H1 (cell line): ENCODE results near the gene TVP23A. TPM values are rescaled to one million over a fixed set of nuclear protein-coding genes. Genes with fewer than 3 reads are reported as not detected.

Source experiments
- CTCF ChIA-PET: fragments of 300-600 bp; sonication (Branson Sonifier 250); formaldehyde crosslinking; loops from one replicate; lab custom pipeline; 2021; ENCODE audit not compliant: partially characterized antibody; lab: Charles Lee
- POLR2A ChIA-PET: fragments of 300-600 bp; sonication (Branson Sonifier 250); formaldehyde crosslinking; loops from one replicate; lab custom pipeline; 2021; ENCODE audit warnings: inconsistent platforms; ENCODE audit not compliant: partially characterized antibody; lab: Charles Lee
- DNase-seq, 2 experiments: peaks; one replicate each; pipeline versions ENCODE4 v3.0.0 to v3.0.0-alpha.2; 2010 to 2022; ENCODE audit warnings: low spot score in 2 of 2, low read depth in 1 of 2, mixed read lengths in 1 of 2
- FAIRE-seq: peaks from 2 replicates; lab custom pipeline; 2011; peaks lifted over from hg19 to GRCh38; lab: Jason Lieb, UNC
- H2AFZ ChIP-seq: 2 replicates; pipeline ENCODE4 v1.8.1; 2012; ENCODE audit warnings: low read length, inconsistent platforms
- H2AK5ac ChIP-seq: 2 replicates; pipeline ENCODE4 v1.6.1; 2013; ENCODE audit warnings: low read depth, low read length
- H2BK120ac ChIP-seq: replicated peaks from 2 replicates; pipeline ENCODE3; 2013; ENCODE audit warnings: low read depth, low read length, inconsistent platforms
- H2BK12ac ChIP-seq: 2 replicates; pipeline ENCODE4 v1.6.1; 2013; ENCODE audit warnings: low read depth, low read length
- H2BK15ac ChIP-seq: 2 replicates; pipeline ENCODE4 v1.6.1; 2013; ENCODE audit warnings: low read length
- H2BK20ac ChIP-seq: 2 replicates; pipeline ENCODE4 v1.6.1; 2013; ENCODE audit warnings: low read length
- H2BK5ac ChIP-seq: 2 replicates; pipeline ENCODE4 v1.6.1; 2013; ENCODE audit warnings: low read depth, low read length
- H3K14ac ChIP-seq: 2 replicates; pipeline ENCODE4 v1.6.1; 2013; ENCODE audit warnings: inconsistent platforms; ENCODE audit not compliant: insufficient read length
- H3K18ac ChIP-seq: 2 replicates; pipeline ENCODE4 v1.6.1; 2013; ENCODE audit warnings: low read length; ENCODE audit errors: extremely low read depth
- H3K23ac ChIP-seq: 2 replicates; pipeline ENCODE4 v1.6.1; 2013; ENCODE audit warnings: inconsistent platforms; ENCODE audit not compliant: insufficient read length
- H3K23me2 ChIP-seq: 2 replicates; pipeline ENCODE4 v1.6.1; 2013; ENCODE audit warnings: low read depth, low read length
- H3K27ac ChIP-seq: 2 replicates; pipeline ENCODE4 v1.6.1; 2011; ENCODE audit warnings: low read depth, low read length, inconsistent platforms
- H3K27me3 ChIP-seq, 4 experiments: replicated peaks in 1 of 4; 1 replicate in 1 of 4; 2 replicates in 3 of 4; pipeline versions ENCODE4 v1.6.1 to v1.8.1; 2011 to 2013; ENCODE audit warnings: low read length in 3 of 4, mild to moderate bottlenecking in 3 of 4, inconsistent platforms in 2 of 4, mixed read lengths in 2 of 4, moderate library complexity in 1 of 4; ENCODE audit not compliant: control insufficient read depth in 3 of 4, insufficient read depth in 3 of 4; ENCODE audit errors: extremely low read depth in 1 of 4
- H3K36me3 ChIP-seq, 4 experiments: 2 replicates each; pipeline versions ENCODE4 v1.6.1 to v1.8.1; 2011 to 2013; ENCODE audit warnings: mild to moderate bottlenecking in 4 of 4, low read length in 3 of 4, moderate library complexity in 2 of 4, control low read depth in 1 of 4, inconsistent platforms in 1 of 4; ENCODE audit not compliant: insufficient read depth in 4 of 4, control insufficient read depth in 2 of 4
- H3K4ac ChIP-seq: replicated peaks from 2 replicates; pipeline ENCODE3; 2013; ENCODE audit warnings: low read length, low read depth, mixed read lengths, inconsistent platforms; ENCODE audit not compliant: insufficient read length
- H3K4me1 ChIP-seq, 4 experiments: replicated peaks in 1 of 4; 1 replicate in 1 of 4; 2 replicates in 3 of 4; pipeline versions ENCODE4 v1.6.1 to v1.8.1; 2011 to 2013; ENCODE audit warnings: low read length in 3 of 4, inconsistent platforms in 2 of 4, mixed read lengths in 1 of 4; ENCODE audit not compliant: insufficient read depth in 4 of 4, control insufficient read depth in 3 of 4
- H3K4me2 ChIP-seq, 2 experiments: 2 replicates each; pipeline versions ENCODE4 v1.6.1 to v1.8.1; 2011 to 2013; ENCODE audit warnings: low read depth in 2 of 2, low read length in 2 of 2, control low read depth in 1 of 2, inconsistent platforms in 1 of 2, mild to moderate bottlenecking in 1 of 2; ENCODE audit not compliant: insufficient read depth in 1 of 2
- H3K4me3 ChIP-seq, 4 experiments: fragments of 200-600, 300-600 bp in 1 of 4; sonication (generic), shearing (Covaris generic), sonication (Bioruptor Twin) in 1 of 4; 2 replicates each; pipeline versions ENCODE4 v1.5.1 to v1.8.1; 2011 to 2016; ENCODE audit warnings: low read length in 4 of 4, low read depth in 3 of 4, control low read depth in 2 of 4, inconsistent platforms in 2 of 4, mild to moderate bottlenecking in 2 of 4, mixed read lengths in 1 of 4, moderate library complexity in 1 of 4; ENCODE audit not compliant: insufficient read depth in 2 of 4; ENCODE audit errors: extremely low read depth in 1 of 4
- H3K56ac ChIP-seq: replicated peaks from 2 replicates; pipeline ENCODE3; 2013; ENCODE audit warnings: low read depth, mild to moderate bottlenecking, mixed read lengths, low read length, inconsistent platforms; ENCODE audit not compliant: insufficient read length
- H3K79me1 ChIP-seq: 2 replicates; pipeline ENCODE4 v1.6.1; 2013; ENCODE audit warnings: low read depth, low read length, control low read depth
- H3K79me2 ChIP-seq, 2 experiments: 2 replicates each; pipeline versions ENCODE4 v1.6.1 to v1.8.1; 2012 to 2013; ENCODE audit warnings: low read length in 2 of 2, mild to moderate bottlenecking in 2 of 2, inconsistent platforms in 1 of 2; ENCODE audit not compliant: insufficient read depth in 2 of 2, control insufficient read depth in 1 of 2
- H3K9ac ChIP-seq, 4 experiments: replicated peaks in 1 of 4; 1 replicate in 1 of 4; 2 replicates in 3 of 4; pipeline versions ENCODE4 v1.6.1 to v1.8.1; 2011 to 2013; ENCODE audit warnings: low read depth in 3 of 4, low read length in 3 of 4, control low read depth in 2 of 4, mild to moderate bottlenecking in 2 of 4, moderate library complexity in 2 of 4, inconsistent platforms in 1 of 4; ENCODE audit errors: extremely low read depth in 1 of 4
- H3K9me3 ChIP-seq, 2 experiments: 2 replicates each; pipeline versions ENCODE4 v1.6.1 to v1.8.1; 2012 to 2013; ENCODE audit warnings: mild to moderate bottlenecking in 2 of 2, moderate library complexity in 2 of 2, control low read depth in 1 of 2, inconsistent platforms in 1 of 2, low read depth in 1 of 2, low read length in 1 of 2, mixed read lengths in 1 of 2; ENCODE audit not compliant: insufficient read depth in 2 of 2
- H4K20me1 ChIP-seq, 2 experiments: replicated peaks in 1 of 2; 2 replicates each; pipeline versions ENCODE3 to v1.8.1; 2011 to 2013; ENCODE audit warnings: inconsistent platforms in 2 of 2, low read length in 2 of 2, mild to moderate bottlenecking in 1 of 2; ENCODE audit not compliant: insufficient read depth in 2 of 2, control insufficient read depth in 1 of 2
- H4K5ac ChIP-seq: 2 replicates; pipeline ENCODE4 v1.6.1; 2013; ENCODE audit warnings: low read length, low read depth, mixed read lengths, inconsistent platforms; ENCODE audit not compliant: insufficient read length
- H4K8ac ChIP-seq: 2 replicates; pipeline ENCODE4 v1.8.0; 2013; ENCODE audit warnings: mild to moderate bottlenecking, moderate library complexity, low read length, inconsistent platforms; ENCODE audit not compliant: insufficient read depth; ENCODE audit errors: extremely low read depth
- H4K91ac ChIP-seq: replicated peaks from 2 replicates; pipeline ENCODE3; 2013; ENCODE audit warnings: low read length, mixed read lengths, inconsistent platforms; ENCODE audit not compliant: insufficient read length
- NRF1 ChIP-seq: IDR thresholded peaks from 2 replicates; pipeline ENCODE4 v1.6.1; 2011; ENCODE audit warnings: mild to moderate bottlenecking, low read depth, low read length, improper control_type of control experiment
- SP2 ChIP-seq: IDR thresholded peaks from 2 replicates; pipeline ENCODE4 v1.6.1; 2012; ENCODE audit warnings: mild to moderate bottlenecking, low read length, inconsistent platforms
- WGBS, 2 experiments: shearing (Covaris generic) in 1 of 2; methylation state at CpG; one replicate each; pipeline versions ENCODE4 v1.1.6 to v1.1.7; 2013 to 2015; ENCODE audit warnings: low lambda C conversion rate in 2 of 2, mixed read lengths in 2 of 2, inconsistent platforms in 1 of 2, low coverage in 1 of 2, missing lambda C conversion rate in 1 of 2; ENCODE audit not compliant: insufficient replicate concordance in 2 of 2, insufficient coverage in 1 of 2, insufficient read length in 1 of 2; ENCODE audit errors: extremely low coverage in 1 of 2, missing lambda C conversion rate in 1 of 2; 5-methylcytosine and 5-hydroxymethylcytosine counted together
- polyA plus RNA-seq, 7 experiments: library from polyadenylated mRNA; depleted of rRNA in 3 of 7; stranded (reverse) in 5 of 7; unstranded in 2 of 7; fragments of >200 nt in 5 of 7; fragments of 200-250 nt in 2 of 7; gene quantifications; 1 replicate in 5 of 7; 2 replicates in 1 of 7; 4 replicates in 1 of 7; pipeline versions ENCODE4 v1.2.1 to v1.2.3, GENCODE V29; 2011 to 2013; ENCODE audit warnings: missing spikeins in 2 of 7, mixed read lengths in 2 of 7
- total RNA-seq: library from RNA; stranded (reverse); fragmentation: NEBNext Ultra II Directional; extraction: Animal tissue kit (Norgen Biotek cat#: 25700); gene quantifications from 2 replicates; pipeline ENCODE4 v1.2.1, GENCODE V29; 2021

The TVP23A gene
- total and polyA plus RNA-seq, 2 of the 8 experiments (the other 6 are each of a cell fraction or from before 2014, with no cell fraction given): 2.2 to 3.1 TPM

DNA sequence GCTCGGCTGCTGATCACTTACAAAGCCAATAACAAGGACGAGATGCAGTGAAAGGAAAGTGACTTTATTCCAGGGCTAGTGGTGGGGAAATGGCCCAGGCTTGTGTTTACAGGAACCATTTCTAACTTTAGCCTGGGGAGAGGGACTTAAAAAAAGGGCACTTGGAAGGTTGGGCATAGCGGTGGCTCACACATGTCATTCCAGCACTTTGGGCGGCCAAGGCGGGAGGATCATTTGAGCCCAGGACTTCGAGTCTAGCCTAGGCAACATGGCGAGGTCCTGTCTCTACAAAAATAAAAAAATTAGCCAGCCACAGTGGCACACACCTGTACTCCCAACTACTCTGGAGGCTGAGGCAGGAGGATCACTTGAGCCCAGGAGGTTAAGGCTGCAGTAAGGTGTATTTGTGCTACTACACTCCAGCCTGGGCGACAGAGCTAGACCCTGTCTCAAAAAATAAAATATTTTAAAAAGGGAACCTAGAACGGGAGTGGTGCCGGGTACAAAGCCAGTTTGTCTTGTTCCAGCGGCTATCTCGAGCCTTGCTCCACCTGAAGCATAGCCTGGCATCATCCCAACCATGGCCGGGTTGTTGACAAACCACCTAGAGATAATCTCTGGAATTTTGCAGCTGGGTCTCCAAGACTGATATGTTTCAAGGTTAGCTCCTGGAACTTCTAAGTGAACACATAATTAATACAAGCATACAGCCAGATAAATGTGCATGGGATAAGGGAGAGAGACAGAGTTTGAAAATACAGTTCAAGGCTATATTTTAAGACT lies 5.7 kb upstream of the TVP23A start:
- Histone ChIP-seq H3K4me3 (no peak overlapping the region), H3K56ac (no peak overlapping the region), H2BK20ac (no peak overlapping the region), H3K14ac (no peak overlapping the region), H3K79me1 (no peaks in the 10 kb centered on the region), H4K8ac (no peak overlapping the region), H4K20me1 (no peaks in the 10 kb centered on the region), H3K4ac (no peak overlapping the region), H3K79me2 (no peaks in the 10 kb centered on the region), H2BK5ac (no peak overlapping the region), H3K23ac (no peak overlapping the region), H3K4me1 (peaks cover 0 to 3% (median 0%) of the 10 kb centered on the region in 4 experiments; a peak in 1 of 7 replicates), H3K4me2 (no peak overlapping the region), H3K18ac (no peak overlapping the region), H2BK12ac (no peak overlapping the region), H2AK5ac (no peak overlapping the region), H3K36me3 (no peaks in the 10 kb centered on the region), H3K9ac (no peak overlapping the region), H3K9me3 (no peaks in the 10 kb centered on the region), H3K23me2 (no peaks in the 10 kb centered on the region), H4K5ac (no peak overlapping the region), H3K27ac (no peak overlapping the region), H4K91ac (no peak overlapping the region), H2AFZ (no peak overlapping the region), H2BK15ac (no peak overlapping the region), H3K27me3 (no peaks in the 10 kb centered on the region), H2BK120ac (no peak overlapping the region)
- TF ChIP-seq NRF1 (no peak), SP2 (no peak)
- FAIRE-seq (no peak), DNase-seq (no peak)
- ChIA-PET POLR2A (no interaction called here), CTCF (interaction anchor here (0.9 kb wide), 1 partner anchor 82 kb away, joined by 3 read pairs; no protein-coding TSS in a partner anchor)
- 88% methylated on average over 13 of the region's 13 CpGs; no CpG with 5 or more reads in 1 of the 2 experiments for WGBS, 2 experiments
